HG02798 (cell line): ENCODE measurements around the gene GALNT15.

Source experiments
- ATAC-seq: cut with Tn5 transposase; IDR thresholded peaks from one replicate; pipeline ENCODE4 v1.9.1; 2021; ENCODE audit warnings: mild to moderate bottlenecking; ENCODE audit not compliant: unreplicated experiment, poor library complexity

The GALNT15 gene

GRCh38 chr3:16183601-16184270 is 9.3 kb downstream of the GALNT15 start:
- ATAC-seq = no peak

DNA sequence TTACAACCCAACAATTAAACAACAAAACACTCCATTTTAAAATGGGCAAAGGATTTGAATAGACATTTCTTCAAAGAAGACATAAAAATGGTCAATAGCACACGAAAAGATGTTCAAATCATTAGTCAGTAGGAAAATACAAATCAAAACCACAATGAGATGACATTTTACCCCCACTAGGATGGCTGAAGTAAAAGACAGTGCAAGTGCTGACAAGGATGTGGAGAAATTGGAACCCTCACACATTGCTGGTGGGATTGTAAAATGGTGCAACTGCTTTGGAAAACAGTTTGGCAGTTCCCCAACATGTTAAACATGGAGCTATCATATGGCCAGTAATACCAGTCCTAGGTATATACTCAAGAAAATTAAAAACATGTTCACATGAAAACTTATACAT is 11.6 kb downstream of the GALNT15 start:
- ATAC-seq = no peak

GRCh38 chr3:16186565-16186964 is 12.1 kb downstream of the GALNT15 start:
- no peak for ATAC-seq

- ATAC-seq = no peak
Measured at GRCh38 chr3:16187213-16187790, 12.8 kb downstream of the GALNT15 start.

- ATAC-seq = no peak
Measured at GRCh38 chr3:16188071-16188470, 13.6 kb downstream of the GALNT15 start.

- no peak for ATAC-seq
Measured at GRCh38 chr3:16189201-16189600, 14.7 kb downstream of the GALNT15 start.

DNA sequence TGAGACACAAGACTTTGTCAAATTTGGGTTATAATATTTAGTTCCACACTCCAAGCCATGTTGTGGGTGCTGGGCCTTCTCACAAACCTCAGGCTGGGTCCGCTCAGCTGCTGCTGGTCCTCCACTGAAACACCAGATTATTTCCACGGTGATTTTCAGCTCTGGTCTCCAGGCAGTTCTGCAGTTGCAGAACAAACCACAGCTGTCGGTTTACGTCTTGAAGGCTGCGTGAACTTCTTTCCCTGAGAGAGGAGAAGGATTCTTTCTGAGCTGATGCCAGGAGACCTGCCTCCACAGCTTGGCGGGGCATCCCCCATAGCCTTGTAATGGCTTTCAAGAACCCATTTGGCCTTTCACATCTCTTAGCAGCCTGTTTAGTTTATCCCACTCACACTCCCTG is 16.2 kb downstream of the GALNT15 start:
- ATAC-seq = no peak

- no peak for ATAC-seq
Measured at GRCh38 chr3:16191591-16191990, 17.1 kb downstream of the GALNT15 start.

DNA sequence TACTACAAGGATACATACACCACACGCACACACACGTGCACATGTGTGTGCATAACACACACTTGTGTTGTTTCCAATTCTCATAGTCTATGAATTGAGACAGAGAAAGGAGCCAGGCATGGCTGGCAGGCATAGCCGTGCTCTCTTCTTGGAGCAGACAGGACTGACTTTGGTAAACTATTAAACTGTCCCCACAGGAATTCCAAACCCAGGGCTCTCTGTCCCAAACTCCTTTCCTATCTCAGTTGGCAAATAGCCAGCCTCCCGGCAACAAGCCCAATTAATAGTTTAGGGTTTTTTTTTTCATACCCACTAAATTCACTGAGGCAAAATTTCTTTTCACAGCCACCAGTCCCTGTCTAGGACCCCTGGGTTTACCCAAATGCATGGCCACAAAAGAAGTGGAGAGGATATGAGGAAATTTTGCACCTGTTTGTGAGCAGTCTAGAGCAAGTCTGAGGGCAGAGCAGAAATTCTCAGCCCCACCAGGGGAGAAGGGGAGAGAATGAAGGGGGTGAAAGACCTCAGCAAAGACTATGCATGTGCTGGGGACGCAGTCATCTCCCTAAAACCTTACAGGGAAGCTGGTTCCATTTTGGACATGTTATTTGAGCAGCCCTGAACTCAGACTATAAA is 17.8 kb downstream of the GALNT15 start:
- no peak for ATAC-seq

DNA sequence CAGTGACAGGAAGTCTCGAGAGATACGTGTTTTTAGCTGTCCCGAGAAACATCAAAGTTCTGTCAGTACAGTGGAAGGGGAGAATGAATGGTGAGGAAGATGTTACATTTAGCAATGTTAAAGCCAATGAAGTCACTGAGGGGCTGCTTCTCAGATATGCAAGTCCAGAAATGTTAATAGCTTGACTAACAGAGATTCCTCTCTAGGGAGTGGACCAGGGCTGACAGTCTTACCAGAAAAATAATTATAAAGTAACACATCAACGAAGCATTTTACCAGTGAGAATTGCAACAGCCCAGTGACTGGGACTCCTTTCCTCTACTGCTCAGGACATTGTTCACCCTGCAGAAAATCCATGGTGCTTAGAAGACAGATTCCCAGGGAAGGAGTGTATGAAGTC is 23.9 kb downstream of the GALNT15 start:
- no peak for ATAC-seq

DNA sequence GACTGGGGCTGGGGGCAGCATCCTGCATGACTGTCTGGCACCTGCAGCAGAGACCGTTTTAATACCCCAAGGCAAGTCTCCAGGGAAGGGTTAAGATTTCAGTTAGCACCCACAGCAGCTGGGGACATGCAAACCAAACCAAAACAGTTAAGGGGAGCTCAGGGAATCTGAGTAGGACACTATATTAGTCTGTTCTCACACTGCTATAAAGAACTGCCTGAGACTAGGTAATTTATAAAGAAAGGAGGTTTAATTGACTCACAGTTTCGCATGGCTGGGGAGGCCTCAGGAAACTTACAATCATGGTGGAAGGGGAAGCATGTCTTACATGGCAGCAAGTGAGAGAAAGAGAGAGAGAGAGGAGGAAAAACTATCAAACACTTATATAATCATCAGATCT is 25.3 kb downstream of the GALNT15 start:
- no peak for ATAC-seq

DNA sequence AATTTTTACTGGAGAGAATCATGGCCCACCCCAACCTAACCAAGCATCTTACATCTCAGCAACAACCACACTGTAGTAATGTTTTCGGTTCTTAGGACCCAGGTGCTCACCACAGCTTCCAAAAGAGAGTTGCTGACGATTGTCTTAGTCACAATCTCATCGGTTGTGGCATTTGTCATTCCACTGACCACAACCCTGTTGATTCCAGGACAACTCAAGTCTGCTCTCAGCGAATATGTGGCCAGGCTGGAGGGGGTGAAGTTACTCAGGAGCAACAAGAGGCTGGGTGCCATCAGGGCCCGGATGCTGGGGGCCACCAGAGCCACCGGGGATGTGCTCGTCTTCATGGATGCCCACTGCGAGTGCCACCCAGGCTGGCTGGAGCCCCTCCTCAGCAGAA is 25.9 kb downstream of the GALNT15 start:
- no peak for ATAC-seq

GRCh38 chr3:16203031-16203430 is 28.6 kb downstream of the GALNT15 start:
- no peak for ATAC-seq

DNA sequence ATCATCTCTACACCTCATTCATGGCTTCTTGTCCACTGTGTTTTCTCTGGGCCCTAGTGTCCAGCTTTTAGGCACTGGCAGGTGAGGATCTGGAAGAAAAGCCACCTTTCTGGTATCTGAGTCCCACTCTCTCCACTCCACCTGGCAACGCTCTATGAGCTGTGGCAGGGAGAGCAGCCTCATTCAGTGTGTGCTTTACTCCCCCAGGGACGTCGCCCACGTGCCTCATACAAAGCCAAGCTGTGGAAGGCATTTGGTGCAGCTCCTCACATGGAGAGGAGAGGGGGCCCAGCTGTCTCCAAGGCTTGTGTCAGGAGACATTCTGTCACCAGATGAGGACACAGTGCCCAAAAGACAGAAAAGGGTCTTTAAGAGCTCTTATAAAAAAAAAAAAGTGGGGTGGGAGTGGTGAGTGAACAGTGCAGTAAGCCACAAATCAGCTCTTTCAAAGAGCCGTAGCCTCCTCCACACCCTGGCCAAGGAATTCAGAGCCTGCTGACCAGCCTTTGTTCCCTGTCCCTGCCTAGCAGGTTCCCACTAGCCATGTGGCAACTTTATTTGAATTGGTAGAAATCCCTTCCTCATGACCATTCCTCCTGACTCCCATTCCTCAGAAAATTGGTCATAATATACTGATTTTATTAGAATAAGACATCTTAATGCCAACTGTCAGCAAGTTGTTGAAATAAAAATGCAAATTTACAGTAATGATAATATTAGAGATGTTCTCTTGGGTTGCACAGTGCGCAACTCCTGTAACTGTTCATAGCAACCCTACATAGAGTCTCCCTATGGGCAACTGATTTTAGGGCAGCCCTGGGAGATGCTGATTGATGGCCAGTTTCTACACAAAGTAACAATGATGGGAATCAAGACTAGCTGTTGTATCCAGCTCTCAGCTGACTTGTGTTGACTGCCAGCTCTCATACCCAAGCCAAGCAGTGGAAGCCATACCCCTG is 29.5 kb downstream of the GALNT15 start:
- ATAC-seq = no peak

DNA sequence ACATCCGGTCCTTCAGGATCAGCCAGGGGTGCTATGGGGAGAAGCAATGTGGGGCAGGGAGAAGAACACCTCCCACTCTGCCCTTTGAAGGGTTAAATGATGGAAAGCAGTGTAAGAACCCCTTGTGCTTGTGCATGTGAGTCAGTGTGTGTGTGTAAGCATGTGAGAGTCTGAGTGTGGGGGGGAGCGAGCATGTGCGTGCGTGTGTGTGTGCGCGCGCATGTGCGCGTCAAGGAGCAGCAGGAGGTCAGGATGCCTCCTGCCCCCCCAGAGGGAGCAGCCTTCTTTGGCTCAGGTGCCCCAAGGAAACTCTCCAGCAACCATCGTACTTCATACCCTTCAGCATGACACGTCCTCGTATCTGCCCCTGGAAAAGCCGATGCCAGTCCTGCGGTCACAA is 30.3 kb downstream of the GALNT15 start:
- no peak for ATAC-seq

- no peak for ATAC-seq
Measured at GRCh38 chr3:16205156-16205870, 30.8 kb downstream of the GALNT15 start.

DNA sequence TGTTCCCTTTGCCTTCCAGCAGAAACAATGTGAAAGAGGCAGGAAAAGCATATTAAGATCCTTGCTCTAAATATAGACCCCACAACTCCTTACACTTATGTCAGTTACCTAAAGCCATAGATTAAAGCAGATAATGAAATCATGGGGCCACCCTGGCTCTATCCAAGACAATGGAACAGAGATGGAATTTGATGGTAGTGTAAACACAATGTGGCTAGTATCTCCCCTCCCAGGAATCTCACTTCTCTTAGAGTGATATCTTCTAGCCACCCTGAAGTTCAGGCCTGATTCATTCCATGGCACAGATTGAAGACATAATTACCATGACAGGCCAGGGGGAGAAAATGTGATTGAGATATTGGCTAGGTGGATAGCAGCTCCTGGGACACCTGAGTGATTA is 32.6 kb downstream of the GALNT15 start:
- ATAC-seq = no peak

DNA sequence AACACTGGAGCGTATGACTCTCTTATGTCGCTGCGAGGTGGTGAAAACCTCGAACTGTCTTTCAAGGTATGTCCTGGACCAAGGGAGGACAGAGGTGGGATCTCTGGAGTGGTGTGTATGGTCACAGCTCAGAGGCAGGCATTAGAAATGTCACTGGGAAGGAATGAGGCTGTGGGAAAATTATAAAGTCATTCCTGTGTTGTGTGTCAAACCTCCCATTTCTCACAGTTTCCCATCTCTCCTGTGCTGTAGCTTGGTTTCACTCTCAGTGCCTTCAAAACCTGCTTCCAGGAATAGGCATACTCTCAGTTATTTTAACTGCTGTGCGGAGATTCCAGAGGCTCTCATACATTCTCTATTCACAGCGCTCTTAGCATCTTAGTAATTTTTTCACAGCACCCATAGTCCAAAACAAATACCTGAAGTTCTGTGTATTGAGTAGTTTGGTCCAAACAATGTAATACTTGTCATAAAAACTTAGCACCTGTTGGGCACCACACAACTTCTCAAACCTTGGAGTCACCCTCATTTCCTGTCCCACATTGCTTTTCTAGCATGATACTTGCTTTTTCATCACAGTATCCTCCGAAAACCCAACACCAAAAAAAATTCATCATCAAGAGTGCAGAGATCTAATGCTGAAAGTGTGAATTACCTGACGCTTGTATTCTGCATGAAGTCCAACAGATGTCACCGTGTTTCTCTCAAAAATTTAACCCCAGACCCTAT is 36.9 kb downstream of the GALNT15 start:
- ATAC-seq = no peak

- no peak for ATAC-seq
Measured at GRCh38 chr3:16214366-16214765, 39.9 kb downstream of the GALNT15 start.
